Panc1 (cell line): ENCODE results near the gene IYD. TPM values are rescaled to one million over a fixed set of nuclear protein-coding genes. Genes with fewer than 3 reads are reported as not detected.

Experiments used
- ATAC-seq: fragments of 200-7000 bp; cut with Tn5 transposase; 2 replicates; pipeline ENCODE4 v1.9.1; 2020; ENCODE audit warnings: mild to moderate bottlenecking, moderate library complexity
- BruUV-seq: library from RNA; stranded (reverse); fragments of 400-500 nt; replicated peaks from 2 replicates; lab custom pipeline; 2021; lab: Mats Ljungman, UMichigan
- CTCF ChIA-PET: fragments of 300-600 bp; sonication (Branson Sonifier 250); formaldehyde crosslinking; loops from one replicate; lab custom pipeline; 2022; ENCODE audit warnings: antibody characterized with exemption; lab: Charles Lee
- POLR2A ChIA-PET: fragments of 300-600 bp; sonication (Branson Sonifier 250); formaldehyde crosslinking; loops from one replicate; lab custom pipeline; 2022; ENCODE audit warnings: antibody characterized with exemption; lab: Charles Lee
- DNase-seq: peaks from one replicate; pipeline ENCODE4 v3.0.0-alpha.2; 2010; ENCODE audit warnings: low read depth, low spot score
- H3K27ac ChIP-seq: 2 replicates; pipeline ENCODE4 v1.5.1; 2011; ENCODE audit warnings: mild to moderate bottlenecking, low read length, inconsistent platforms
- H3K27me3 ChIP-seq: fragments of 200-500 bp; sonication (Bioruptor generic); 2 replicates; pipeline ENCODE4 v1.6.0; 2014; ENCODE audit warnings: low read length, inconsistent platforms; ENCODE audit not compliant: control insufficient read depth, insufficient read depth
- H3K36me3 ChIP-seq: fragments of 200-500 bp; sonication (Bioruptor generic); 2 replicates; pipeline ENCODE4 v1.5.1; 2014; ENCODE audit warnings: inconsistent platforms, mild to moderate bottlenecking, low read length, moderate library complexity; ENCODE audit not compliant: control insufficient read depth, insufficient read depth
- H3K4me1 ChIP-seq: 2 replicates; pipeline ENCODE4 v1.5.1; 2011; ENCODE audit warnings: inconsistent platforms, mild to moderate bottlenecking, low read length, moderate library complexity; ENCODE audit not compliant: control insufficient read depth, insufficient read depth
- H3K4me3 ChIP-seq, 2 experiments: 2 replicates each; pipeline ENCODE4 v1.5.1; 2011 to 2012; ENCODE audit warnings: low read depth in 2 of 2, low read length in 2 of 2, mild to moderate bottlenecking in 2 of 2, inconsistent platforms in 1 of 2, moderate library complexity in 1 of 2
- H3K9me3 ChIP-seq: fragments of 200-500 bp; sonication (Bioruptor generic); 2 replicates; pipeline ENCODE4 v1.5.1; 2014; ENCODE audit warnings: low read depth, mild to moderate bottlenecking, inconsistent platforms, low read length, moderate library complexity; ENCODE audit not compliant: control insufficient read depth, insufficient read depth
- CTCF ChIP-seq: fragments of 450-650 bp; IDR thresholded peaks from 2 replicates; pipeline ENCODE4 v1.5.1; 2017; ENCODE audit warnings: mild to moderate bottlenecking
- POLR2AphosphoS5 ChIP-seq: IDR thresholded peaks from 2 replicates; pipeline ENCODE4 v1.6.1; 2012; ENCODE audit warnings: mild to moderate bottlenecking, low read depth, low read length, moderate library complexity
- SIN3A ChIP-seq: IDR thresholded peaks from 2 replicates; pipeline ENCODE4 v1.6.1; 2012; ENCODE audit warnings: low read depth, mild to moderate bottlenecking, low read length, moderate library complexity, borderline replicate concordance; ENCODE audit not compliant: insufficient read depth
- TCF7L2 ChIP-seq: IDR thresholded peaks from 2 replicates; pipeline ENCODE4 v1.6.1; 2011; ENCODE audit warnings: mild to moderate bottlenecking, low read depth, low read length, inconsistent platforms
- in situ Hi-C: cut with HindIII; loops from 2 replicates; pipeline ENCODE4 v1.10.0; 2016; ENCODE audit warnings: low sequenced_read_pairs, low pct_unique_long_range_greater_than_20kb
- intact Hi-C: fragments of 100-400 bp; cut with micrococcal nuclease; formaldehyde crosslinking; loops from one replicate; pipeline ENCODE4 v1.10.0; 2022; ENCODE audit not compliant: unreplicated experiment
- total RNA-seq: library from RNA; stranded (reverse); gene quantifications from one replicate; pipeline ENCODE4 v1.2.1, GENCODE V29; 2021; ENCODE audit not compliant: unreplicated experiment
- TF ChIP-seq, protein P1 (sequence below), 2 experiments: IDR thresholded peaks; 2 replicates each; pipeline ENCODE4 v1.6.1; 2011 to 2012; ENCODE audit warnings: low read depth in 2 of 2, control low read depth in 1 of 2, low read length in 1 of 2, mild to moderate bottlenecking in 1 of 2, moderate library complexity in 1 of 2; ENCODE audit not compliant: insufficient read depth in 1 of 2

IYD gene
- total RNA-seq, 1 experiment from 2014 or later: 0.03 TPM

- CTCF ChIA-PET: no interaction called here
- intact Hi-C loops: no loop called here
- in situ Hi-C loops: no loop called here
Measured at GRCh38 chr6:150354754-150355571, 13.8 kb upstream of the IYD start.

GRCh38 chr6:150355932-150356331 lies 12.9 kb upstream of the IYD start:
- TF ChIP-seq, protein P1, sequence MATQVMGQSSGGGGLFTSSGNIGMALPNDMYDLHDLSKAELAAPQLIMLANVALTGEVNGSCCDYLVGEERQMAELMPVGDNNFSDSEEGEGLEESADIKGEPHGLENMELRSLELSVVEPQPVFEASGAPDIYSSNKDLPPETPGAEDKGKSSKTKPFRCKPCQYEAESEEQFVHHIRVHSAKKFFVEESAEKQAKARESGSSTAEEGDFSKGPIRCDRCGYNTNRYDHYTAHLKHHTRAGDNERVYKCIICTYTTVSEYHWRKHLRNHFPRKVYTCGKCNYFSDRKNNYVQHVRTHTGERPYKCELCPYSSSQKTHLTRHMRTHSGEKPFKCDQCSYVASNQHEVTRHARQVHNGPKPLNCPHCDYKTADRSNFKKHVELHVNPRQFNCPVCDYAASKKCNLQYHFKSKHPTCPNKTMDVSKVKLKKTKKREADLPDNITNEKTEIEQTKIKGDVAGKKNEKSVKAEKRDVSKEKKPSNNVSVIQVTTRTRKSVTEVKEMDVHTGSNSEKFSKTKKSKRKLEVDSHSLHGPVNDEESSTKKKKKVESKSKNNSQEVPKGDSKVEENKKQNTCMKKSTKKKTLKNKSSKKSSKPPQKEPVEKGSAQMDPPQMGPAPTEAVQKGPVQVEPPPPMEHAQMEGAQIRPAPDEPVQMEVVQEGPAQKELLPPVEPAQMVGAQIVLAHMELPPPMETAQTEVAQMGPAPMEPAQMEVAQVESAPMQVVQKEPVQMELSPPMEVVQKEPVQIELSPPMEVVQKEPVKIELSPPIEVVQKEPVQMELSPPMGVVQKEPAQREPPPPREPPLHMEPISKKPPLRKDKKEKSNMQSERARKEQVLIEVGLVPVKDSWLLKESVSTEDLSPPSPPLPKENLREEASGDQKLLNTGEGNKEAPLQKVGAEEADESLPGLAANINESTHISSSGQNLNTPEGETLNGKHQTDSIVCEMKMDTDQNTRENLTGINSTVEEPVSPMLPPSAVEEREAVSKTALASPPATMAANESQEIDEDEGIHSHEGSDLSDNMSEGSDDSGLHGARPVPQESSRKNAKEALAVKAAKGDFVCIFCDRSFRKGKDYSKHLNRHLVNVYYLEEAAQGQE (IDR thresholded peaks at IDR 0.05; ENCODE audit: insufficient read depth in 1 of 2, low read depth in 2 of 2, low read length in 1 of 2): no peak
- TF ChIP-seq TCF7L2 (no peak), CTCF (no peak), SIN3A (no peak), POLR2AphosphoS5 (no peak)
- CTCF ChIA-PET: no interaction called here
- Histone ChIP-seq H3K27ac (no peak overlapping the region), H3K4me3 (no peak overlapping the region), H3K27me3 (0 out of 2 replicates have a peak, but pooled peaks cover 3% of the 10 kb centered on the region), H3K9me3 (no peaks in the 10 kb centered on the region), H3K4me1 (no peaks in the 10 kb centered on the region), H3K36me3 (no peaks in the 10 kb centered on the region)
- no TSS peak for BruUV-seq
- ATAC-seq (no peak), DNase-seq (no peak)
- intact Hi-C loops: no loop called here
- POLR2A ChIA-PET: no interaction called here
- in situ Hi-C loops: no loop called here

More at GRCh38 chr6:150354754-150355571, 13.8 kb upstream of the IYD start:
- no peaks in the 10 kb centered on the region for H3K36me3 ChIP-seq
- ATAC-seq: no peak
- TF ChIP-seq, protein P1 (IDR thresholded peaks at IDR 0.05; ENCODE audit: insufficient read depth in 1 of 2, low read depth in 2 of 2, low read length in 1 of 2): no peak
- TF ChIP-seq POLR2AphosphoS5 (no peak), CTCF (no peak), TCF7L2 (no peak), SIN3A (no peak)
- POLR2A ChIA-PET: no interaction called here
- no peak for DNase-seq
- 0 out of 2 replicates have a peak, but pooled peaks cover 3% of the 10 kb centered on the region for H3K27me3 ChIP-seq
- no peaks in the 10 kb centered on the region for H3K9me3 ChIP-seq
- H3K27ac ChIP-seq: no peak overlapping the region
- BruUV-seq: no TSS peak
- no peaks in the 10 kb centered on the region for H3K4me1 ChIP-seq
- no peak overlapping the region for H3K4me3 ChIP-seq
